HG03469 (cell line): Measurements from ENCODE around the gene GIPC2.
"Not testable (repeated sequence)": the region's sequence is repeated elsewhere in the genome, so short reads cannot be mapped to it uniquely, and the experiment has no call there.

Experiments used
- ATAC-seq: cut with Tn5 transposase; IDR thresholded peaks from one replicate; pipeline ENCODE4 v1.9.1; 2021; ENCODE audit warnings: mild to moderate bottlenecking, moderate library complexity, moderate number of reproducible peaks; ENCODE audit not compliant: unreplicated experiment

The GIPC2 gene

DNA sequence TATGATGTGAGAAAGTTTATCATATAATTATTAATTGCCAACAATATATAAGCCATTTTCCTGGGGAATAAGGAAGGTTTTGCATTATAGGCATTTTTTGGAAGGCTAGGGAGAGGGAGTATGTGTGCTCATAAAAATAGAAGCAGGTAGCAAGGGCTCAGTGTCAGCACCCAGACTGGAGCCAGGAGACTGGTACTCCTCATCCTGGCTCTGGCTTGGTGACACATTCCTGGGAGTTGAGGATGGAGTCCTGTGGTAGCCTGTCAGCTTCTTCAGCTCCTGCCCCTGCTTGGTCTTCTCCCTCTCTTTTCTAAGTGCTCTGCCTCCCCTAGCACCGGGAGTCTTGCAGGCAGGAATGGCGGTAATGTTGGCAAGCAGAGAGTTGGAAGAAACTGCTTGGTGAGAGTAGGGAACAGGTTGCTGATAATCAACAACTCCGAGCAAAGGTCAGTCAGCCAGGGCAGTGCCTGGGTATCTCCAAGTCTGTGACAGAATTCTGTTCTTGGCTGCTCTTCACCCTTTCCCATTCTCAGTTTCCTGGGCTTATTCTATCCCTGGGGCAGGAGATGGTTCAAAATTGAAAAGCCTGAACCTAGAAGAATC, 23.0 kb downstream of the GIPC2 start:
- no peak for ATAC-seq

DNA sequence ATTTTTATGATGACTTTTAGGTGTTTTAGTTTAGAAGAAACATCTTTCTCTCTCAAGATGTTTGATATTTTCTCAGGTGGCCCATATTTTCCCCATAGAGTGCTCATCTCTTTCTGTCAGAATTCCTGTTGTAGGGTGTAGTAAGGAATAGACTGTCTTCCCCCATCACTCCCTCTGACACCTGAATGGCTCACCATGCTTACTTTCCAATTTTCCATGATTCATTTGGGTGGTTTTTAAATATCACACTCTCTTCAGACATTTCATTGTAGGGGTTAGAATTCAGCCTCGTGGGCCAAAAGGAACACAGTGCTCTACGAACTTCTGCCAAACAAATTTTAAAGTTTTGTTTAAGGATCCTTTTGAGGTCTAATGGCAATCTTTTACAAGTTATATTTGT, 24.0 kb downstream of the GIPC2 start:
- no peak for ATAC-seq

DNA sequence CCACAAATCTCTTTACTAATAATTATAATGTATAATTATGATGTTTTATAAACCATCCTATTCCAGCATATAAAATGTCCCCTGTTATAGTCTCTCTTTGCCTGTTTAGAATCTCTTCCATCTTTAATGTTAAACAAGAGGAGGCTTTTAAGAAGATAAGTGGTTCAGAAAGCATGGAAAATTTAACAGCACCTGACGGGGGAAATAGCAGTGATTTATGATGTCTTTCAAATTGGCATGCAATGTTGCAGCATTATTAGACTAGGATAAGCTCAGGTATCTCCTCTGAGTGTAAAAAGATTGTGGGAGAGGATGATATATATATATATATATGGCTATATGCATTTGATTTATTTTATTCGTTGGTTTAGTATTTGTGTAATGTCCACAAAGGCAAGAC, 24.4 kb downstream of the GIPC2 start:
- ATAC-seq = no peak

GRCh38 chr1:78070758-78071157, 25.0 kb downstream of the GIPC2 start:
- peak; percentile 78 for ATAC-seq

GRCh38 chr1:78071696-78072095, 25.9 kb downstream of the GIPC2 start:
- no peak for ATAC-seq

DNA sequence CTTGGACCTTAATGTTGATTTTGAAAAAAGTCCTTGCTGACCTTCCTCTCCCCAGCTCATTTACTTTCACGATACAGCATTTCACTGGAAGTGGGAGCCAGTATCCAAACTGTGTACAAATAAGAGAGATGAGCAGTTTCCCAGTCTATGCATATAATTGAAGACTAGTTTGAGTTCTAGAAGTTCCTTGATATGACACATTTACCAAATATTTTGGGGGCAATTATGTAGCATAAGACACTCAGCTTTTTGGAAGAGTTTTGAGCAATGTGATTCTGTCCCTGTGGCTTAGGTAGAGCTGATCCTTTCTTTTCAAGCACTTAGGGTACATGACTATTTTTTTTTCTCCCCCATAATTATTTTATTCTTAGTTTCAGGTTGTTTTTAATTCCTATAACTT, 26.4 kb downstream of the GIPC2 start:
- no peak for ATAC-seq

DNA sequence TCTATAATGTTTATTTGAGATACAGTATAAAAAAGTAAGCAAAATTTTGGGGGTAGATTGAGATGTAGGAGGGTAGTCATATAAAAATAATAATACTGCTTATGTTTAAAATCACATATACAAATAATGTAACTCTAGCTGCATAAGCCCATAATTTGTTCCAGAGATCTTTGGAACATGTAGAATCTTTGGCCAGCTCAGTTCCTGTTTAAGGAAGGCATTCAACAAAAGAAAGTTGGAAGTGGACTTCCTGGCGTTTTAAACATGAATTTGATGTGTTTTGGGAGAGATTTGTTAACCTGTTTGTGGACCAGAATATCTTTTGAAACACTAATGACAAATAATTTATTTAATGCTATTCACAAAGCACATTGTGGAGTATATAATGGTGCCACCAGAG, 27.7 kb downstream of the GIPC2 start:
- no peak for ATAC-seq

- ATAC-seq = no peak
Observed at GRCh38 chr1:78075621-78076020, 29.9 kb downstream of the GIPC2 start.

GRCh38 chr1:78078358-78078757, 32.6 kb downstream of the GIPC2 start:
- ATAC-seq = no peak

DNA sequence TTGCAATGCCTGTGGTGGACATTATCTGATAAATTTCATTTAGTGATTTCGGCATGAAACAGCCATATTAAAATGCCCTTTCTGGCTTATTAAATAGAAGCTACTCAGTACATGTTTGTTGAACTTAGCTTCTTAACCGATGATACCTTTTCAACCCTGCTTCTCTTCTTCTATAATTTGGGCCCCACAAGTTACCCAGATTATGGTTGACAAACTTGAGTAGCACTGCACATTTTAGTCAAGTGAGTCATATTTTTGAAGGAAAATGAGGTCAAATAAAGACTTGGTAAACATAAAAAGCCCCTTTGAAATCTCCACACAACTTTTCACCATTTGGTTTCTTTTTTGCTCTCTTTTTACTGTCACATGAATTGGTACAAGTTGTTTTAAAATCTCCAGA, 33.8 kb downstream of the GIPC2 start:
- ATAC-seq = no peak

- no peak for ATAC-seq
Observed at GRCh38 chr1:78080767-78081166, 35.0 kb downstream of the GIPC2 start.

- no peak for ATAC-seq
Observed at GRCh38 chr1:78081980-78082860, 36.5 kb downstream of the GIPC2 start.

DNA sequence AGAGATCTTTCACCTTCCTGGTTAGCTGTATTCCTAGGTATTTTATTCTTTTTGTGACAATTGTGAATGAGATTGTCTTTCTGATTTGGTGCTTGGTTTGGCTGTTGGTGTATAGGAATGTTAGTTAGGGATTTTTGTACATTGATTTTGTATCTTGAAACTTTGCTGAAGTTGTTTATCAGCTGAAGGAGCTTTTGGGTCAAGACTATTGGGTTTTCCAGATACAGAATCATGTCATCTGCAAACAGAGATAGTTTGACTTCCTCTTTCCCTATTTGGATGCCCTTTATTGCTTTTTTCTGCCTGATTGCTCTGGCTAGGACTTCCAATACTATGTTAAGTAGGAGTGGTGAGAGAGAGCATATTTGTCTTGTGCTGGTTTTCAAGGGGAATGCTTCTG, 38.9 kb downstream of the GIPC2 start:
- not testable (repeated sequence) for ATAC-seq

- no peak for ATAC-seq
Observed at GRCh38 chr1:78086697-78087096, 40.9 kb downstream of the GIPC2 start.

GRCh38 chr1:78088015-78088414, 42.2 kb downstream of the GIPC2 start:
- ATAC-seq = no peak

DNA sequence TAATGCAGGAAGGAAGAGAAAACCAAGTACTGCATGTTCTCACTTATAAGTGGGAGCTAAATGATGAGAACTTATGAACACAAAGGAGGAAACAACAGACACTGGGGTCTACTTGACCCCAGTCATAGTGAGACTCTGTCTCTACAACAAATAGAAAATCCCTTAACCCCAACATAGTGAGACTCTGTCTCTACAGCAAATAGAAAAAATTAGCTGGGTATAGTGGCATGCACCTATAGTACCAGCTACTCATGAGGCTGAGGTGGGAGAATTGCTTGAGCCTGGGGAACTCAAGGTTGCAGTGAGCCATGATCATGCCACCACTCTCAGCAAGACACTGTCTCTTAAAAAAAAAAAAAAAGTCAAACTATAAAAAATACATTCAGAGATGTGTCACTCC, 42.7 kb downstream of the GIPC2 start:
- ATAC-seq = peak; percentile 53

GRCh38 chr1:78089010-78089409, 43.2 kb downstream of the GIPC2 start:
- ATAC-seq = no peak

GRCh38 chr1:78090472-78091133, 44.8 kb downstream of the GIPC2 start:
- no peak for ATAC-seq

GRCh38 chr1:78091215-78091813, 45.5 kb downstream of the GIPC2 start:
- no peak for ATAC-seq

- ATAC-seq = no peak
Observed at GRCh38 chr1:78091886-78092285, 46.1 kb downstream of the GIPC2 start.

GRCh38 chr1:78092643-78093042, 46.9 kb downstream of the GIPC2 start:
- ATAC-seq = no peak

DNA sequence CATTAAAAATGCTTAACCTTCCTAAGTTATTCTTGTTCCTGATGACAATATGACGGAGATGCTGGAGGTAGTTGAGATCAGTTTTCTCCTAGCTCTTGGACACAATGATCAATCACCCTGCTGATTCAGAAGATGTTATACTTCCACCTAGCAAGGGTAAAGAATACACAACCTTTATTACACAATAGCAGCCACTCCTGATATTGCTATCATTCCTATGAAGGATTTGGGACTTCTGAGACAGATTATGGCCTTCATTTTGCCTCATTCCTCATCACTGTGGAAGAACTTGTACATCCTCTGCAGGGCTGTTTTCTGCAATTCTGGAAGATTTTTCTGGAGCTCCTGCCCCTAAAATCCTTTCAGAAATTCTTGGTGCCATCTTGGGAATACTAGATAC, 47.8 kb downstream of the GIPC2 start:
- no peak for ATAC-seq
